ENCODE measurements around the gene TMEM114.

The TMEM114 gene

GRCh38 chr16:8589900-8590688 lies at the start of gene TMEM114:
Gene TMEM114 (minus strand): TSS chr16:8590511. CDS start chr16:8589838, 673 bp downstream.
- no peak for DNase-seq

DNA sequence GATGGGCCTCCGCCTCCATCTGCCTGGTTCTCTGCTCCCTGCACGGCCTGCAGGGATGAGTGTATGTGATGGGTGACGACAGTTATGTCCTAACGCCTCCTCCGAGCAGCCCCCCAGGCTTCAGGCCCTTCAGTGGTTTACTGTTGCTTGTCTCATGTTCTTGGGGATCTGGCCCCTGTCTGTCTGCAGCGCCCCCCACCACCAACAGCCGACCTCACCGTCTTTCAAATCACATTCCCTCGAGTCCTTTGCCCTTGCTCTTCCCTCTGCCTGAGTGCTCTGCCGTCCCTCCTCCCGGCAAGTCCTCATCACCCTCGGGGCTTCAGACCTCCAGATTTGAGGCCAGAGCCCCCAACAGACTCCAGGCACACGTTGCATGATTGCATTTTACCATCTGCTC lies 49.4 kb upstream of the TMEM114 start:
- DNase-seq = no peak

DNA sequence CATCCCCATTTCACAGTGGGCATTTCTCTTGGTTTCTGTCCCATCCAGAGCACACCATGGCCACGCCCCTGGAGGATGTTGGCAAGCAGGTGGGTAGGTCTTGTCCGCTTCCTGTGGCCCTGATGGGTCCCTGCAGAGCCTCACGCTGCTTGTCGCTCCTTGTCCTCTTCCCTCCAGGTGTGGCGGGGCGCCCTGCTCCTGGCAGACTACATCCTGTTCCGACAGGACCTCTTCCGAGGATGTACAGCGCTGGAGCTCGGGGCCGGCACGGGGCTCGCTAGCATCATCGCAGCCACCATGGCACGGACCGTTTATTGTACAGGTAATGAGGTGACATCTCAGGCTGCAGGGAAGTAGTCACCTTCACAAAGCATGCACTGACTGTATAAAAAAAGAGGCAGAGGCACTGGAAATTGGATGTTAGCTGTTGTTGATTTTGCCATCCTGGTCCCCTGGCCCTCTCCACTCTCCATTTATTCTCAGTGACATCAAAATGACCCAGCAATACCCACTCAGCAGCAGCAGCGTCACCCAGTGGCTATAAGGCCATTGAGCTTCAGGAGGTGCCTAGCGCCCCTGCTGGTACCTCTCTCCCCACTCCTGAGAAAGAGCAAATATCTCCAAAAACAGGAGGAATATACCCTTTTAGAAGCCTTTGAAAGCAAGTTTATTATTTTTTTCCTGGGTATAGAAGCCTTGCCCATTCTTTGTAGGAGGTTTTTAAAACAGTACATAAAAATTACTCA lies 44.9 kb upstream of the TMEM114 start:
- DNase-seq = peak; percentile 65

DNA sequence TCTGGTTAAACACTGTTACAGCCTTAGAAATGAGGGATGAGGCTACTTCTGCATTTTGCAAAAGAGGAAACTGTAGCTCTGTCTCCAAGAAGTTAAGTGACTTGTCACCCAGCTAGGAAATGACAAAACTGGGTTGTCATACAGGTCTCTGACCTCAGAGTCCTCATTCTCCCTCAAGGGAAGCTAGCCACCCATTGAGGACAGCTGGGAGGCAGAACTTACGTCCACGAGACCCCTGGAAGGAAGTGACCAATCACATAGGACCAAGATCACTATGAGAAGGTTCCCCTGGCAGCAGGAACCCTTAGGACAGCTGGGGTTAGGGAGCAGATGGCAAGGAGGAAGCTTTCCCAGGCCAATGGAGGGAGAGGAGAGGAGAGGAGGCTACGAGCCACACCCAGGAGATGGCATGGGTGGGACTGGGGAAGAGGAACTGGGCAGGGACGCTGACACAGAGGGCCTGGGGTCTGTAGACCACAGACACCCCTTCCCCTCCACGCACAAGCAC lies 42.4 kb upstream of the TMEM114 start:
- DNase-seq = no peak

DNA sequence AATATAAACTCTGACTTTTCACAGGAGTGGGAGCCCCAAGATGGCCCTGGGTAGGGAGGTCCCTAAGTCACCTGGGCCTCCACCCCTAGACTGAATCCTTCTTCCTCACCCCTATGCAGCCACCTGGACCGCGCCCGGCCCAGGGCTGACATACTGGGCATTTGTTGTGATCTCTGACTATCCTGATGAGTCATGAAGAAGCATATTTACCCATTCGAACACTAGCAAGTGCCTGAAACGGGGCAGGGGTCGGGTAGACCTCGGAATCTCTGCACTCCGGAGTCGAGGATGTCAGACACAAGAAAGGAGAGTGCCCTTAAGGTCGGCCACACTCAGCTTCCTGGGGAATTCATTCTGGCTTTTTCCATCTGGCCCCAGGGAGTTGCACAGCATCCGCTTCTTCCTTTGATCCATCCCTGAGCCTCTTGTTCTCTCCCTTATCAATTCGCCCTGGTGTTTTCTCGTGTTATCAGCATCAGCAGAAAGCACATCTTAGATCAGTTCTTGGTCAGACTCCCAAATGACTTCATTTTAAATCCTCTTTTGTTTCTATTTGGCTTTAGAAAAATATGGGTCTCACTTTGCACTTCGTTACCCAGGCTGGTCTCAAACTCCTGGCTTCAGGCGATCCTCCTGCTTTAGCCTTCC lies 41.6 kb upstream of the TMEM114 start:
- no peak for DNase-seq

- no peak for DNase-seq
Observed at GRCh38 chr16:8631373-8631772, 41.1 kb upstream of the TMEM114 start.

GRCh38 chr16:8630255-8630953 lies 40.1 kb upstream of the TMEM114 start:
- DNase-seq = no peak

DNA sequence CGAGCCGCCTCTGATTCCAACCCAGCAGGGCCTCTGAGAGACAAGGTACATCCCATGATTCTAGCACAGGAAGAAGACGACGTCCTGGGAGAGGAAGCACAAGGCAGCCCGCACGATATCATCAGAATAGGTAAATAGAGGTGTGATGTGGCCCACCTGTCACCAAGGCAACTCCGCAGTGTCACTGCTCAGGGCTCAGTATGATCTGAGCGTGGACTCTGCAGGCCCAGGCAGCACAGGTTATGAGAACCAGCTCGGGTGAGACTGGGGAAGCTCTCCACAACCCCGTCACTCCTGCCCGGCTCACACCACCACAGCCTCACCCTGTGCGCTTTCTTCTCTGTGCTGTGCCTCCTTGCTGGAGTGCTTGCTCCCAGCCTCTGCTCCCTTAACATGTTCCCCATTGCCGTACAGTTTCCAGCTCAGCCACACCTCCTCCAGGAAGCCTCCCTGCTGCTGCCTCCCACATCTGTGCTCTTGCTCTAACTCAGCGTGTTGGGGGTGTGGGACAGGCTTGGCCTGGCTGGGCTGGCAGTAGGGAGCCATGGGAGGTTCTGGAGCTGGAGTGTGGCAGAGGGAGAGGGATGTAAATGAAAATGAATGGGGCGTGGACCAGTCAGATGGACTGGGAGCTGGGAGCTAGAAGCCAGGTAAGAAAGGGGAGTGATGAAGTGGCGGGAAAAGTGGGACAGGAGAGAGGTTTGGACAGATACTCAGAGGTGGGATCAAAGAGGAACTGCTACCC lies 38.8 kb upstream of the TMEM114 start:
- no peak for DNase-seq

DNA sequence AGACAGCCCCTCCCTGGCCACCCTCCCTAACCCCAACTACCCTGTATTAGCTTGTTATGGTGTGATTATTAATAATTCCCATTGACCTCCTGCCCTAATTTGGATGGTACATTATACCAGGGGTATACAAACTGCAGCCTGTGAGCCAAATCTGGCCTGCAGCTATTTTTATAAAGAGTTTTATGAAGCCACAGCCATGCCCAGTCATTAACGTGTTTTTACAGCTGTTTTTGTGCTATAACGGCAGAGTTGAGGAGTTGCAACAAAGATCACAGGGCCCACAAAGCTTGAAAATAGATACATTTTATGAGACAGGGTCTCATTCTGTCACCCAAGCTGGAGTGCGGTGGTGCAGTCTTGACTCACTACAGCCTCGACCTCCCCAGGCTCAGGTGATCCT lies 37.1 kb upstream of the TMEM114 start:
- DNase-seq = no peak

- no peak for DNase-seq
Observed at GRCh38 chr16:8626946-8627345, 36.6 kb upstream of the TMEM114 start.

DNA sequence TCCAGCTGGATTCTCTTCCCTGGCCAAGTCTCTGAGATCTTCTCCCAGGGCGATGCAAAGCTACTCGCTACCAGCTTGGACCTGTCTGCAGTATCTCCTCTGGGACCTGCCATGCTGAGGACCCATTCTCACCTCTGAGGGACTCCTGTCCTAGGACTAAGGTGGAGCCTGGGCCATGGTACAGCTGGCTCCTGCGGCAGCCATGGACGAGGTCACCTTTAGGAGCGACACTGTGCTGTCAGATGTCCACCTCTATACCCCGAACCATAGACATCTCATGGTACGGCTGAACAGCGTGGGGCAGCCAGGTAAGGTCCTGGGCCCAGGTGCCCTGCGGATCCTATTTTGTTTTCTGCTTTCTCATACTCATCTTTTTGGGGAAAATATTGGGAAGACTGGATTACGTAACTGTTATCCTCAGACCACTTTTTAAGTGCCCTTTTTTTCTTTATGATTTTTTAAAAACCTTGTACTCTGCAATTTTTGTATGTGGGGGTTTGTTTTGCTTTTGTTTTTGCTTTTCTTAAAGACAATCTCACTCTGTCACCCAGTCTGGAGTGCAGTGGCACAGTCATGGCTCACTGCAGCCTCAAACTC lies 35.3 kb upstream of the TMEM114 start:
- no peak for DNase-seq

GRCh38 chr16:8623634-8624033 lies 33.3 kb upstream of the TMEM114 start:
- DNase-seq = no peak

DNA sequence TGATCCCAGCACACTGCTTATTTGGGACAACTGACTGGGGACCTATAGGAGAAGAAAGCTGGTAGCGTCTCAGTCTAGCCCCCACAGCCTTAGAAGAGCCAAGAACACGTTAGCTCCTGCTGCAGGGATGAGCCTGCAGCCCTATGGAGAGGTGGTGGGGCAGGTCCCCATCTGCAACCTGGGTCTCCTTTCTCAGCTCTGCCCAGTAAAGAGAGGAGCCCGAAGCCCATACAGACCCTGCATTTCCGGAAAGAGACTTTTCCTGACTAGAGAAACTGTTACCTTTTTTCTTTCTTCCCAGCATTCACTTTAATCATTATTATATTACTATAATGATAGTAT lies 32.0 kb upstream of the TMEM114 start:
- DNase-seq = no peak

GRCh38 chr16:8621572-8622314 lies 31.4 kb upstream of the TMEM114 start, which contains the start of gene METTL22:
Gene METTL22 (plus strand): TSS chr16:8621698. CDS start chr16:8625666, 3,968 bp downstream.
- DNase-seq = peak; percentile 84

GRCh38 chr16:8621222-8621571 lies 30.9 kb upstream of the TMEM114 start:
- no peak for DNase-seq

- no peak for DNase-seq
Observed at GRCh38 chr16:8620535-8620934, 30.2 kb upstream of the TMEM114 start.

- DNase-seq = no peak
Observed at GRCh38 chr16:8619671-8620370, 29.5 kb upstream of the TMEM114 start.

DNA sequence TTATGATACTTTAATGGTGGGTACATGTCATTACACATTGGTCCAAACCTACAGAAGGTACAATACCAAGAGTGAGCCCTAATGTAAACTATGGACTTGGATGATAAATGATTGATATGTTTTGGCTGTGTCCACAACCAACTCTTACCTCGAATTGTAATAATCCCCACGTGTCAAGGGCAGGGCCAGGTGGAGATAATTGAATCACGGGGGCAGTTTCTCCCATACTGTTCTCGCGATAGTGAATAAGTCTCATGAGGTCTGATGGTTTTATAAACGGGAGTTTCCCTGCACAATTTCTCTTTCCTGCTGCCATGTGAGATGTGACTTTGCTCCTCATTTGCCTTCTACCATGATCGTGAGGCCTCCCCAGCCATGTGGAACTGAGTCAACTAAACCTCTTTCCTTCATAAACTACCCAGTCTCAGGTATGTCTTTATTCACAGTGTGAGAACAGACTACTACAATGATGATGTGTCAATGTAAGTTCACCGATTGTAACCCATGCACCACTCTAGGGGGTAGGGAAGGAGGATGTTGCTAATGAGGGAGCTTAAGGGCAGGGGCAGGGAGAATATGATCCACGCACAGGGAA lies 24.2 kb upstream of the TMEM114 start:
- DNase-seq = no peak

DNA sequence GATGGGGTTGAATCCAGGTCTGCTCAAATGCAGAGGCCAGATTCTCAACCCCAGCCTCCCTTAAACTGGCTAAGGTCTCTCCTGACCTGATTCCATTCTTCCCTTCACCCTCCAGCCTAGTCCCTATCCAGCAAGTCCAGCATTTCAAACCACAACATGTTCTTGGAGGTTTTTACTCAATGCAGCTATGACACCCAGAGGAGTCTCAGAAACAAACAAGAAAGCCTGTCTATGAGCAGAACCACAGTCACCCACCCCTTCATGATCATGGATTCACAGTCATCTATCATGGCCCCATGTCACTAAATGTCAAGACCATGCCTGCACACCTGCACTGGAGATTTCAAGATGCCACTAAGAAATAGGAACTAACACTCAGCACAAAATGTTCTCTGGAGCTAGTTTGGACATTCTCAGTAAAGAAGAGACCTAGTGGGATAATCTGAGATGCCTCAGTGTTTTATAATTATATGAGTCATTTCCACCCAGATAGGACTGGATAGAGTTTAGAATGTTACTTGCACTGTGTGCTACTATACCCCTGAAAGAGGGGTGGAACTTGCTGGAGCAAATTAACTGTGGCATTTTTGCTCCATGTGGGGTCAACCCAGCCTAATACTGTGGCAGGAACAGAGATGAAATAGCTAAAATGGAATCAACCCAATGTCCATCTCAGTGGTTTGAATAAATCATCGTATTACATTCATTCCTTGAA lies 21.7 kb upstream of the TMEM114 start:
- DNase-seq = no peak
